HG02885 (cell line): ENCODE measurements around the gene COL4A2.
"Not testable (repeated sequence)": the region's sequence is repeated elsewhere in the genome, so short reads cannot be mapped to it uniquely, and the experiment has no call there.

Experiments used
- ATAC-seq: cut with Tn5 transposase; IDR thresholded peaks from one replicate; pipeline ENCODE4 v1.9.1; 2021; ENCODE audit warnings: mild to moderate bottlenecking; ENCODE audit not compliant: unreplicated experiment, poor library complexity

COL4A2 gene

DNA sequence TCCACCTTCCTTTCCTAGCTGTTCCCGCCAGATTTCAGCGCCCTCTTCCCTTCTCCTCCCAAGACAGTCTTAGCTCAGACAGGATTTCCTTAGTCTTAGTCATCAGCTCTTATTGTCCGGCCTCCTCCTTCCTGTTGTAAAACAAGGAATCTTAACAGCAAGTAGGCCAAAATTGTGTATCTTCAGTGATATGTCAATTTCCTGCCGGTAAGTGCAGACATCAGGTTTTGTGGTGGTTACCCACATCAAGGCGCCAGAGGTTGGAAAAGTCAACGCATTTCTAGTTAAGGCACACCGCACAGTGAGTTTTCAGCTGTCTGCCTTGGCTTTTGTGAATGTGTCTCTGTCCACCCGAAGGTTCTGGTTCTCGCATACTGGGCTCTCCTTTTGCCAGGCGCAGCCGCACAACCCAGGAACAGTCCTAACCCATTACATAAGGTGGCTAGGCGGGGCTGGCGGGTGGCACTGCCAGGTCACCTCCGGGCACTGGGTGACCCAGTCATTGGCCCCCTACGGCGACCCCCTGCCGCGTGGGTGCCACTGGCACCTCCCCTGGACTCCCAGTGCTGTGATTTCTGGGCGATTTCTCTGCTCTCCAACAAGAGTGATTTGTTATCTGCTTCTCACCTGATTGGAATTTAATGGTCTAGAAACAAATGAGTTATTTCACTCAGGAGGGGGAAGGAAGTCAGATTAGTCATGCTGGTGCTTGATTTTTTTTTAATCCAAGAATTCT is 12.9 kb downstream of the COL4A2 start:
- no peak for ATAC-seq

DNA sequence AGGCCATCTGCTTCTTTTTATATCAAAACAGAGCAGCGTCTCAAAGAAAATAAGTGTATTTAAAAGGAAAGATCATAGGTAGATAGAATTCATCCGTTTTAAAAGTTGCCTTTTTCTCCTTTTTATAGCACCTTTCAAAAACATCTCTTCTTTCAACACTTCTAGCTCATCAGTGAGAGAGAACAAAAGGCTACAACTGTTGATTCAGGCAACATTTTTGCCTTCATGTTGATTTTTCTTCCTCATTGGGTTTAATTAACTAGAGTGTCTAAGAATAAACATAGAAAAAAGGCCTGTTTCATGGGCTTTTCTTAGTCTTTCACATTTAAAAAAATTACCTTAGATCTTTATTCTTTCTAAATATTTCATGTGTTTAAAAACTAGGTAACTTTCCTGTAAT is 13.6 kb downstream of the COL4A2 start:
- ATAC-seq: no peak

DNA sequence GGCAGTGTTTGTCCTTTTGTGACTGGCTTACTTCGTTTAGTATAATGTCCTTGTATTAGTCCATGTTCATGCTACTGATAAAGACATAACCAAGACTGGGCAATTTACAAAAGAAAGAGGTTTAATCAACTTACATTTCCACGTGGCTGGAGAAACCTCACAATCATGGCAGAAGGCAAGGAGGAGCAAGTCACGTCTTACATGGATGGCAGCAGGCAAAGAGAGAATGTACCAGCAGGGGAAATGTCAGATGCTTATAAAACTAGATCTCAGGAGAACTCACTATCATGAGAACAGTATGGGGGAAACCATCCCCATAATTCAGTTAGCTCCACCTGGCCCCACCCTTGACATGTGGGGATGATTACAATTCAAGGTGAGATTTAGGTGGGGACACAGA is 14.5 kb downstream of the COL4A2 start:
- ATAC-seq: not testable (repeated sequence)

DNA sequence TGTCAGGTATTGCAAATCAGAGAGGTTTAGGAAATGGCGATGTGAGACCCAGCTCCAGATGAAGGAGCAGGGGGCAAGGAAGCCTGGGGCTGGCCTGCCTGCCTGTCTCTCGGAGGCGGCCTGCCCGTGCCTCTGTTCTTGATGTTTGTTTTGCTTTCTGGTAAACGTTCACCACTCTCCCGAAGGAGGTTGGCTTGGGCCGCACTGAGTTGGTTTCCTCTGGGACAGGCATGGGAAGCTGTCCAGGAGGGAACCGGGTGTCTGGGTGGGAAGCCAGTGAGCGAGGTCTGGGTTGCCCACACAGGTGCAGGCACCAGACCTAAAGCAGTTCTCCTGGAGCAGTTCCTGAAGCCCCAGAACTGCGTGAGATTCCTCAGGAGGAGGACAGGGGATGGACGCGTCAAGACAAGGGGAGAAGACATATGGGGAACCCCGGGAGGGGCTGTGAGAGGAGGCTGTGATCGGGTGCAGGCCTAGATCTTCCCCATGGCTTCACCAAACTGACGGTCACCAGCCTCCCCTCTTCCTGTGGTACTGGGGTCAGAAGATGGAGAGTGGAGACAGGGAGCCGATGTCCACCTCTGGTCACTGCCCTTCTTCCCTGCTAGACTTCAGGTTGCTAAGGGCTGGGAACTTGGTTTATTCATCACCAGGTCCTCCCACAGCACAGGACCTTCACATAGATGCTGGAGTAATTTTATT is 15.2 kb downstream of the COL4A2 start:
- ATAC-seq: no peak

DNA sequence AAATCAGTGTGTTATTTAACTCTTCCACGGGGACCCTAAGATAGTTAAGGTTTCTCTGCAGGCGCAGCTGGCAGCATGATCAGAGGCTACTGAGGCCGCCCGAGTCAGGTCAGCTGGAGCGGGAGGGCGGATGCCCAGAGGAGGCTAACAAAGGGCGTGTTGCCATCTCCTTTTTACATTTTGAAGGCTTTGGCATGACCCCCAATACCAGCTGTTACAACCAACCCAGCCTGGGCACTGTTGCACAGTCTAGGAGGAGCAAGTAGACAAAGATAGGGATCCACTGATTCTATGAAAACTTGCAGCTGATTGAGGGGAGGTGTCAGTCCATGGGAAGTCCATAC is 15.7 kb downstream of the COL4A2 start:
- ATAC-seq: no peak

DNA sequence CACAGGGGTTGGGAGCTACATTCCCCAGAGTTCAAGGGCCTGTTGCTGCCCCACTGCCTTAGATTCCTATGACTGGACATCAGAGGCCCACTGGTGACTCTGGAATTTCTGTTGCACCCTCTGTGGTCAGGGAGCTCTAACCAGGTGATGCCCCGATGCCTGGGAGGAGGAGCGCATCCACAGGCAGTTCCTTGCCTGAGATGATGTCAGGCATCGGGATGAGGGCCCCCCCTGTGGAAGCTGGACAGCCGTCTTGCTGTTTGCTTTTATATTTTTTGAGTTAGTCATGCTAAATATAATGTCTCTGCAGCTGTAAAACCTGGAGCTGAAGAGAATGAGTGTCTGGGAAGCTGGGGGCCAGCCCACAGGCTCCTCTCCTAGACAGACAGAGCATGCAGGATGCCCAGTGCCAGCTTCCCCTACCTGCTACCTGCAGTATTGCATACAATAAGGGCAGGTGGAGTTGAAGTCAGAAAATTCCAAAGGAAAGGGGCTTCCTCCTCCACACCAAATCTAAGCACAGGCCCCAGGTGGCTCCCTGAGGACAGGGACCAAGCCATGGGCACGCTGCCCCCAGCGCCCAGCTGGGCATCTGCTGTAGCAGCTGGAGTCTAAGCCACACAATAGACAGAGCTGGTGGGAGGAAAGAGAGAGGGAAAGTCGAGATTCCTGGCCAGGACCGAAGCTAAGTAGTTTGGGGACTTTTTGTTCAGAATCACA is 16.2 kb downstream of the COL4A2 start:
- ATAC-seq: no peak

DNA sequence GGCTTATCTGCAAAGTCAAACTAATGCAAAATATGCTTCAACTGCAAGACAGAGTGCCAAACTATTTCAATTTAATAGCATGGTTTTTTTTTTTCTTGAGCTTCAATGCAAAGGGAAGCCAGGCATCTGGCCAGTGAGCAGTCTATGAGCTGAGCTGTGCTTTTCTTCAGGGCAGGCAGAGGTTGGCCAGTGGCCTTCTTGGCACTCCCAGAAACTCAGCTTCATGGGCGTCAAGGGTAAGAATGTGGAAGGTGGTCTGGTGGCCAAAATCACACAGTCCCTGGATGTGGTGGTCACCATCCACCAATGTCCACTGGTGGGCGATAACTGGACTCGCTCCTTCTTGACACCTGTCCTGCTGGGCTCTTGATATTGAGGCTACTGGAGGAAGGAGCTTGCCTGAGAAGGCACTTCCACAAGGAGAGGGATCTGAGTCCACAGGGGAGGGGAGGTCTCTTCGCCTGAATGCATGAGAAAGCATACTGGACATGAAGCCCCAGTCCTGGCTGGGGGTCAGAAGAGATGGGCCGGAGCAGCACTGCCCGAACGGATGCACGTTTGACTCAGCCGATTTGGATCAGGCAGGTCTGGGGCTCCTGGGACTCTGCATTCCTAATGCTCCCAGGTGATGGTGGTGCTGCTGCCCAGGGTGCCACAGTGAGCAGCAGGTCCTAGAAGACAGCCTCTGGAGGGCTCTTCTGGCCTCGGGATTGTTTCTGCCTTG is 17.1 kb downstream of the COL4A2 start:
- ATAC-seq: no peak

DNA sequence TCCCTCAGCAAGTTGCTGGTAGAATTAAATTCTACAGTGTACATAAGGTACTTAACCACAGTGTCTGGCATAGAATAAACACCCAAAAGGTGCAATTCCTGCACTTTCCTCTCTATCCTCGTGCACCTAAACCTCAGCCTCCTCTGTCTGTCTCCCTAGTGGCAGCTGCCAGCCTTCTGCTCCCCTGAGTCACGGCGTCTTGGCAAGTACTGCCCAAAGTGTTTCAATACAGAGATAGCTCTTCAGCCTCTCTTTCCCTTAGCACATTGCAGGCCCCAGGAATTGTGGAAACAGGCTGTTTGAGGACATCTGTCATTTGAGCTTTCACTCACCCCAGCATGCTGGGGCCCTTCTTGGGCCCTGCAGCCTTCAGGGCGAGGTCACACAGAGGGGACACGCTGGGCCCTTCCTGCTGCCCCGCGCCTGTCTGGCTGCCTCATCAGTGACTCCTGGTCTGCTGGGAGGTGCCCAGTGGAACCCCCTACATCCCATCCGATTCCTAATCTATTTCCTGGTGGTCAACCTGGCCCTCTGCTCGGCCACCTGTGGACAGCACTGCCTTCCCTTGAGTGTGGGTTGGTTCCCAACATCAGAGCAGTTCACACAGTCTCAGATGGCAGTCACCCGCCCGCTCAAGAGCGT is 19.3 kb downstream of the COL4A2 start:
- no peak for ATAC-seq

DNA sequence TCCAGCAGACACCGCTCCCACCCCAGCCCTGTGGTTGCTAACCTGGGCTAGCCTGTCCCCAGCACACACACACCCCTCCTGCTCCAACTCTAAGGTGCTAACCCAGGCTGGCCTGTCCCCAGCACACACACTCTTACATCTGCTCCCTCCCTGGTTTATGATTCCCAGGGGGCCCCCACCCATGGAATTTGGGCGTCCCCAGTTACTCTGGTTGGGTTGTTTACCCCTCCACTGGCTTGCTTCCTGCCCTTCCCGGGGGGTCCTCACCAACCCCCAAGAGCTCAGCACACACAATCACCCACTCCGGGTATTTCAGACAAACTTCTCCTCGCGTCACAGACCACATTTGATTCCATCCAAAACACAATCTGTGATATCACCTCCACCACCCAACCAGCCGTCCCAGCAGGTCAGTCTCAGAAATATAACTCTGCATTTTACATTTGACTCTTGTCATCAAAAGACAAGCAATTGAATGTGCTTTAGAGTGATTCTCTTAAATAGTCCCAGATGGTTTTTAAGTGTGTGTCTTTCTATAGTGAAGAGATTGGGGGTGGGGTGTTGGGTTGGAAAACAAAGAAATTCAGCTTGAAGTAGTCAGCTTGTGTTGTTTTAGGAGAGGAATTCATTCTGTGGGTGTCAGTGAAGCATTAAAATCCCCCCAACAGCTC is 20.1 kb downstream of the COL4A2 start:
- ATAC-seq: no peak

DNA sequence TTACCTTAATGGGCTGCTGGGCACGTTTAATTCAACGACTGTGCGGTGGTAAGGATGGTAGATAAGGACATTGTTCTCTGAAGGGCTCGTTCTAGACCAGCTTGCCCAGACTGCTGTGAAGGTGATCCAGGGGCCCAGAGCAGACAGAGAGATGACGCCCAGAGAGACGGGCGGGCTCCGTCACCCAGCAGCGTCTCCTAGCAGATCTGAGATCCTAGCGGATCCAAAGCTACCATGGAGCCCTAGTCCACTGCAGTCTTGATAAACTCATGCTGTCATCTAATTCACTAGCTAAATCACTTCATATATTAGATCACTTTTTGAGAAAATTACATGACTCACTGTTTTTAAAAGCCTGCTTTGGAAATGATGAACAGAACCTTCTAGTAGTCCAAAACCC is 21.5 kb downstream of the COL4A2 start:
- no peak for ATAC-seq

DNA sequence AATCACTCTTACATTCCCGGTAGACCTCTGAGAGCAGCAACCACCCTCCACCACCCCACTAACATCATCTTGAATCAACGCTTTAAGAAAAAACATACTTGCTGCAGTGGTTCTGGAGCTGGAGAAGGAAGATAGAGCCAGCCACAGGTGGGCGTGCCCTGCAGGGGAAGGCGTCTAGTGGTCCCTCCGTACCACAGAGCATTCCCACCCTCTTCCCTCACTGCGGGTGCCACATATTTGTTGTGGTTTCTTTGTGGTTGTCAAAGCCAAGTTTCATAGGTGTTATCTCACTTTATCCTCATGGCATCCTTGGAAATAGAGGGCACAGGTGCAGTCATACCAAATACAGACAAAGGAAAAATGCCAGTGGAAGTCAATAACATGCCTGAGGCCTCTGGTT is 22.2 kb downstream of the COL4A2 start:
- no peak for ATAC-seq

DNA sequence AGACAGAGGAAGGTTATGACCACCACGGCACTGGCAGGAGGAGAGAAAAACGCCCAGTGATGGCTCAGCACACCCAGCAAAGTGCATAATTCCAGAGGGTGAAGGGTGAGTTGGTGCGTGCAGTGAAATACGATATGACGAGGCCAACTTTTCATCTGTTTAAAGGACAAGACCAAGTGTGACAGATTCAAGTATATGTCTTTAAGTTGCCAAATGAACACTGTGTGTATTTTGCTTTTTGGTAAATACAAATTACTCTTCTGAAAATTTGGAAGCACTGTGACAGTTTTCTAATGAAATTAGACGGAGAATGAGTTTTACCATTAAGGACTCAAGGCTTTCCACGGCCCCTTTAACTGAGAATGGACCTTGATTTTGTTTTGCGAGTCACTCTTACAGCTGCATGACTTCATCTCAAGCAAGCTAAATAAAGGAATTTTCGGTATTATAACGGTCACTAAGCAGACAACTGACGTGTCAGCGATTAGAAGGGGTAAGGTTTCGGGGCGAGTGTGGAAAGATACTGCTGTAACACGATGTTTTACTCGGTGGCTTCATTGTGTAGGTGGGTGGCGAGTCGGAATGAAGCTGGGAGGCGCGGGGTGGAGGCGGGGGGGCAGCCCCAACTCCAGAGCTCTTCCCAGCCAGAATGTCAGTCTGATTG is 22.8 kb downstream of the COL4A2 start:
- no peak for ATAC-seq

DNA sequence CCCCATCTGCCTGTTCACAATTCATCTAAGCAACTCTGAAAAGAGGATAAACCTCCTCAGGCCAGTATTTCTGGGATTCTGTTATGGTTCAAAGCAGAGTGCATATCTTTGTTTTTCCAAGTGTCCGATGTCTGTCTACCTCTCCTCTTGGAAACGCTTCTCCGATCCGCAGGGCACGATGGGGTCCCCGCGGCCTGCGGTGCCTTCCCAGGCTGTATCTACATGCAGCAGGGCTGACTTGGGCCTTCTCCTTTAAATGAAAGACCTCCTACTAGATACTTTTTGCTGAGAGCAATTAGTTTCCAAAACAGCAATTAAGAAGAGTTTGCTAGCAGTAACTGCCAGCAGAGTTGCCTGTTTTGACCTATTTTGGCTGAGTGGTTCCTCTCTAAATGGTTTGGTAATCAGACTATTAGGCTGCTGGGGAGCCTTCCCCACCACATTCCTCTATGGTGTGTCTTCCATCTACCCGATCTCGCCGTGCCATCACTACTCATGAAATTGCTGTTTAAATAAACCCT is 23.5 kb downstream of the COL4A2 start:
- no peak for ATAC-seq

DNA sequence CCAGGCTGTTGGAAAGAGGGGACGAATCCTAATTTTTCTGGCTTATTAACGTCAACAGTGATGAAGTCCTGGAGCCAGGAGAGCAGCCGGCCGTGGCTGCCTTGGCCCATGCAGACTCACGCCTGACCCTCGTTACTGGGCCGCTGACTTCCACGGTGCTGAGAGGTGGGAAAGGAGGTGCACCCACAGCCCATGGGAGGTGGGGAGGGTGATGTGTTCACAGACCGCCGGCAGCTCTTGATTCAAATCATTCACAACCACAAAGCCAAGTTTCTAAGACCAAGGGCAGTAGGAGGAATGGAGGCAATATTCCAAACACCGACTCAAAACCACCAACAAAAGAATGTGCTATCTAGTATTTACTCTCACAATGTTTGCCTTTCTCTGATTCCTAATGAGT is 24.3 kb downstream of the COL4A2 start:
- no peak for ATAC-seq

DNA sequence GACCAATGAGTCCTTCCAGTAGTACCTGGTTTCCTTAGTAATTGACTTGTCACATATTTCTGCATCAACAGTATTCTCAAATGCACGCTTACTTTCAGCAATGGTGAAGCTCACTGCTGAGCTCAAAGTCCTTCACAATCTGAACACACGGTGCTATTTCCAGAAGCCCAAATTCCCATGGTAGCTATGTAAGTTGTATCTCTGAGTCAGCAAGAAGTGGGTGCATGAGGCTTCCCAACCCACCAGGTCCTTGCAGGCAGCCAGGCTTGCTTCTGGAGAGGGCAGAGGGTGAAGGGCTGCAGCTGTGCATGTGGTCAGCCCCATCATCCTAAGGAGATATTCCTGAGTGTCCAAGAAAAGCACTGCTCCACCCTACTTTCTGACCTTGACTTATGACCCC is 25.7 kb downstream of the COL4A2 start:
- ATAC-seq: no peak

DNA sequence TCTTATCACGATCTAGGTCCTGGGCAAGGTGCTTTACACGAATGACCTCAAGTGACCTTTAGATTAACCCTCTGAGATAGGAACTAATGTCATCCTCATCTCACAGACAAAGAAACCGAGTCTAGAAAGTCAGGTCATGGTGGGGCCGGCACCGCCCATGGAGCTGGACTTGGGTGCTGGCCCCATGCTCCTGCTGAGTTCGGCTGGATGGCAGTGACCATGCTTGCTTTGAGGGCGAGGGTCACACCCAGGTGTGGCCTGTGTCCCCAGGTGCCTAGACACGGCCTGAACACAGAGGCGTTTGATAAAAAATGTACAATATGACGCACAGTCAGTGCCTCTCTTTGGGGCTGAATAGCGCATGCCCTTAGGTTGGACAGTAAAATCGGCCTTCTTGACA is 26.8 kb downstream of the COL4A2 start:
- no peak for ATAC-seq

DNA sequence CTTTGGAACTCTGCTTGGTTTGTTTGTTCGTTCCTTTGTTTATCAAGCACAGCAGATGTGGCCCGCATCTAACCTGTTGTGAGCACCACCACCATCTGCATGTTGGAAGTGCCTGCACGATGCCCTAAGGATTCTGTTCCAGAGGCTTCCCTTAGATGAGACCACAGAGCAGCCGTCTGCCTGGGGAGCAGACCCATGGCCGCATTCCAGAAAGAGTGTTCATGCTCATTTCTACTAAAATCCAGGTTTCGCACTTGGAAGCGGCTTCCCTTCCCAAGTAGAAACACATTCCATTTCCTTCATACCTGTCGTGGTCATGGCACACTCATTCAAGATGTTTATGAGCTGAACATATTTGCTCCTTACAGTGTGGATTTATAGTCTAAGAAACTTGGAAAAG is 27.2 kb downstream of the COL4A2 start:
- no peak for ATAC-seq

DNA sequence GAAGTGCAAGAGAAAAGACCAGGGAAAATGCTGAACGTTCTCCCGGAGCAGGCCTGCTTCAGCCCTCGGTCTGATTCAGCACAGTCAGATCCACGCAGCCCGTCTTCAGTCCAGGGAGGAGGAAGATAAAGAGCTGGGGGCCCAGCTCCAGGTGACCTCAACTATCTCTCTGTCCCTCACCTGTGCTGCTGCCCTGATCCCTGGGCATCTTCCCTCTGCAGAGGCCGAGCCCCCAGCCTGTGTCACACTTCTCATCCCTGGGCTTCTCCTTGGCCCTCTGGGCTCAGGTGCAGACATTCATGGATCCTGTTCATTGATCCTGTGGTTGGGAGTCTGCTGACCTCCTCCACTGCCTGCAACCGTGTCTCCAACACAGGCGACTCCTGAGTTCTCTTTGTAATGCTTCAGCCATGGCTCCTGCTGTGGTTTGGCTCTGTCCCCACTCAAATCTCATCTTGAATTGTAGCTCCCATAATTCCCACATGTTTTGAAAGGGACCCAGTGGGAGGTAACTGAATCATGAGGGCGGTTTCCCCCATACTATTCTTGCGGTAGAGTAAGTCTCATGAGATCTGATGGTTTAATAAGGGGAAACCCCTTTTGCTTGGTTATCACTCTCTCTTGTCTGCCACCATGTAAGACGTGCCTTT is 27.9 kb downstream of the COL4A2 start:
- no peak for ATAC-seq

DNA sequence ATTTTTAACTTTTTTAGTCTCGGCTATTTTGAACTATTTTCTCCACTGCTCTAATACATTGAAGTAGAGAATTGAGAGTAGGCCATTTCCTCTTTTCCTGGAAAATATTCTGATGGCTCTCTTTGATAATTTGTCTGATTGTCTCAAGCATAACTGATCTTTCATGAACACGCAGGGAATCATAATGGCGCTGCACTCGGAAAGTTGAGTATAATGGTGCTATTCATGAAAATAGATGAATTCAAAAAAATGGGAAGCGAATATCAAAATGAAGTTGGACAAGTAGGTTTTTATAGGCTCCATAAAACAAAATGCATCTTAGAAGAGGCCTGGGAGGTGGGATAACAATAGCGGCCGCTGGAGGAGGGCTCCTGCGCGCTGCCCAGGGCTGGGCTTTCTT is 29.0 kb downstream of the COL4A2 start:
- no peak for ATAC-seq
